OCI-LY1 (cell line): ENCODE data around the gene FANCI.

Experiments
- CTCF ChIP-seq: fragments of 200-600 bp; sonication (generic), shearing (Covaris generic); IDR thresholded peaks from 2 replicates; pipeline ENCODE4 v1.5.1; 2017; ENCODE audit warnings: mild to moderate bottlenecking, antibody characterized with exemption, low read length, moderate library complexity, mixed read lengths
- EZH2 ChIP-seq: fragments of 200-600 bp; sonication (generic), shearing (Covaris generic); IDR thresholded peaks from 2 replicates; pipeline ENCODE4 v1.8.0; 2017; ENCODE audit warnings: borderline replicate concordance, mixed run types, mild to moderate bottlenecking, antibody characterized with exemption, low read length, moderate library complexity, mixed read lengths

- TF ChIP-seq CTCF (no peak), EZH2 (no peak)
Measured at GRCh38 chr15:89334510-89335297, 90.9 kb downstream of the FANCI start, which contains the start of gene POLG.
